GM08714 (cell line): ENCODE data around the gene CDH23.

Experiments used
- H3K4me3 ChIP-seq: fragments of 200-500 bp; sonication (Bioruptor generic); 2 replicates; pipeline ENCODE4 v1.5.1; 2014; ENCODE audit warnings: mild to moderate bottlenecking, low read length, inconsistent platforms
- ZNF274 ChIP-seq: IDR thresholded peaks from 2 replicates; pipeline ENCODE4 v1.6.1; 2012; ENCODE audit warnings: mild to moderate bottlenecking, low read depth, low read length

Gene CDH23

GRCh38 chr10:71790749-71791440 lies 394.2 kb downstream of the CDH23 start:
- TF ChIP-seq ZNF274, result no peak
- no peak overlapping the region for H3K4me3 ChIP-seq

GRCh38 chr10:71795248-71795647 lies 398.5 kb downstream of the CDH23 start:
- no peak overlapping the region for H3K4me3 ChIP-seq
- TF ChIP-seq ZNF274, result no peak

GRCh38 chr10:71796749-71797405 lies 400.2 kb downstream of the CDH23 start:
- no peak for TF ChIP-seq ZNF274
- H3K4me3 ChIP-seq, result no peak overlapping the region

GRCh38 chr10:71797533-71798307 lies 401.0 kb downstream of the CDH23 start:
- no peak for TF ChIP-seq ZNF274
- no peak overlapping the region for H3K4me3 ChIP-seq

GRCh38 chr10:71798308-71798624 lies 401.5 kb downstream of the CDH23 start:
- H3K4me3 ChIP-seq, result no peak overlapping the region
- no peak for TF ChIP-seq ZNF274

GRCh38 chr10:71799112-71799511 lies 402.4 kb downstream of the CDH23 start:
- H3K4me3 ChIP-seq, result no peak overlapping the region
- no peak for TF ChIP-seq ZNF274

GRCh38 chr10:71799608-71800453 lies 403.1 kb downstream of the CDH23 start:
- no peak overlapping the region for H3K4me3 ChIP-seq
- TF ChIP-seq ZNF274, result no peak

- H3K4me3 ChIP-seq, result no peak overlapping the region
- no peak for TF ChIP-seq ZNF274
Measured at GRCh38 chr10:71801361-71801760, 404.6 kb downstream of the CDH23 start.

GRCh38 chr10:71802235-71802634 lies 405.5 kb downstream of the CDH23 start:
- TF ChIP-seq ZNF274, result no peak
- no peak overlapping the region for H3K4me3 ChIP-seq

- no peak for TF ChIP-seq ZNF274
- no peak overlapping the region for H3K4me3 ChIP-seq
Measured at GRCh38 chr10:71802715-71803488, 406.2 kb downstream of the CDH23 start.

GRCh38 chr10:71804077-71804476 lies 407.4 kb downstream of the CDH23 start:
- no peak overlapping the region for H3K4me3 ChIP-seq
- TF ChIP-seq ZNF274, result no peak

GRCh38 chr10:71805776-71806703 lies 409.3 kb downstream of the CDH23 start:
- no peak for TF ChIP-seq ZNF274

More at GRCh38 chr10:71805776-71806703, 409.3 kb downstream of the CDH23 start:
- H3K4me3 ChIP-seq, result no peak overlapping the region
